ENCODE data around the gene GTF2H4. TPM values are rescaled to one million over a fixed set of nuclear protein-coding genes. Genes with fewer than 3 reads are reported as not detected.

The GTF2H4 gene
- total RNA-seq, 1 donor from 2014 or later: 44.6 TPM

GRCh38 chr6:30893001-30893591 lies 14.9 kb upstream of the GTF2H4 start:
- Histone ChIP-seq H3K36me3 (peaks cover 62% of the 10 kb centered on the region), H3K9me3 (no peaks in the 10 kb centered on the region)

GRCh38 chr6:30893666-30894065 lies 14.3 kb upstream of the GTF2H4 start:
- no peak for DNase-seq
- H3K36me3 ChIP-seq: peaks cover 68% of the 10 kb centered on the region

More at GRCh38 chr6:30893001-30893591, 14.9 kb upstream of the GTF2H4 start:
- Histone ChIP-seq H3K27ac (no peak overlapping the region), H3K4me1 (no peaks in the 10 kb centered on the region), H3K4me3 (no peak overlapping the region), H3K27me3 (no peaks in the 10 kb centered on the region)
- ATAC-seq (no peak), DNase-seq (peak; percentile 63)
- no peak for TF ChIP-seq CTCF (IDR thresholded peaks at IDR 0.05)
- intact Hi-C loops (cut with DNase I): loop anchor here (5.0 kb wide), 1 partner anchor 211 kb away; no protein-coding TSS in a partner anchor

GRCh38 chr6:30894381-30894780 lies 13.6 kb upstream of the GTF2H4 start:
- intact Hi-C loops (cut with DNase I): loop anchor here (5.0 kb wide), 1 partner anchor 212 kb away; no protein-coding TSS in a partner anchor
- H3K4me3 ChIP-seq: no peak overlapping the region
- no peak for DNase-seq
- H3K27ac ChIP-seq: no peak overlapping the region
- no peaks in the 10 kb centered on the region for H3K9me3 ChIP-seq
- H3K36me3 ChIP-seq: peaks cover 67% of the 10 kb centered on the region
- no peak for ATAC-seq
- H3K4me1 ChIP-seq: no peaks in the 10 kb centered on the region
- TF ChIP-seq CTCF (IDR thresholded peaks at IDR 0.05): no peak
- no peaks in the 10 kb centered on the region for H3K27me3 ChIP-seq

More at GRCh38 chr6:30893666-30894065, 14.3 kb upstream of the GTF2H4 start:
- intact Hi-C loops (cut with DNase I): loop anchor here (5.0 kb wide), 1 partner anchor 211 kb away; no protein-coding TSS in a partner anchor
- Histone ChIP-seq H3K9me3 (no peaks in the 10 kb centered on the region), H3K27ac (no peak overlapping the region), H3K4me3 (no peak overlapping the region), H3K27me3 (no peaks in the 10 kb centered on the region), H3K4me1 (no peaks in the 10 kb centered on the region)
- TF ChIP-seq CTCF (IDR thresholded peaks at IDR 0.05): no peak
- no peak for ATAC-seq

GRCh38 chr6:30894935-30895334 lies 13.1 kb upstream of the GTF2H4 start:
- Histone ChIP-seq H3K27ac (no peak overlapping the region), H3K9me3 (no peaks in the 10 kb centered on the region), H3K36me3 (peaks cover 65% of the 10 kb centered on the region), H3K4me3 (no peak overlapping the region), H3K27me3 (no peaks in the 10 kb centered on the region), H3K4me1 (no peaks in the 10 kb centered on the region)
- intact Hi-C loops (cut with DNase I): loop anchor here (5.0 kb wide), 1 partner anchor 213 kb away; no protein-coding TSS in a partner anchor
- no peak for DNase-seq
- ATAC-seq: no peak
- TF ChIP-seq CTCF (IDR thresholded peaks at IDR 0.05): no peak

GRCh38 chr6:30895343-30895742 lies 12.7 kb upstream of the GTF2H4 start:
- H3K27me3 ChIP-seq: no peaks in the 10 kb centered on the region
- ATAC-seq (no peak), DNase-seq (no peak)

More at GRCh38 chr6:30895343-30895742, 12.7 kb upstream of the GTF2H4 start:
- Histone ChIP-seq H3K4me1 (no peaks in the 10 kb centered on the region), H3K27ac (no peak overlapping the region), H3K9me3 (no peaks in the 10 kb centered on the region), H3K36me3 (peaks cover 65% of the 10 kb centered on the region), H3K4me3 (no peak overlapping the region)
- intact Hi-C loops (cut with DNase I): no loop called here
- no peak for TF ChIP-seq CTCF (IDR thresholded peaks at IDR 0.05)

Measured in upper lobe of right lung (tissue), 1 donor.